Measurements from ENCODE around the gene UBE2O.

The UBE2O gene

GRCh38 chr17:76484228-76484725, 31.3 kb upstream of the UBE2O start:
- DNase-seq = no peak

- no peak for DNase-seq
These were observed 28.2 kb upstream of the UBE2O start for GRCh38 chr17:76481071-76481655.

GRCh38 chr17:76480632-76481031, 27.7 kb upstream of the UBE2O start:
- DNase-seq = no peak

GRCh38 chr17:76479515-76480060, 26.6 kb upstream of the UBE2O start:
- no peak for DNase-seq

- DNase-seq = no peak
These were observed 26.0 kb upstream of the UBE2O start for GRCh38 chr17:76478730-76479514.

GRCh38 chr17:76478097-76478496, 25.1 kb upstream of the UBE2O start:
- no peak for DNase-seq

- DNase-seq = no peak
These were observed 24.6 kb upstream of the UBE2O start for GRCh38 chr17:76477576-76477975.

GRCh38 chr17:76476736-76477135, 23.8 kb upstream of the UBE2O start:
- DNase-seq = no peak

GRCh38 chr17:76475302-76475701, 22.4 kb upstream of the UBE2O start:
- no peak for DNase-seq

- DNase-seq = no peak
These were observed 21.9 kb upstream of the UBE2O start for GRCh38 chr17:76474894-76475293.

GRCh38 chr17:76474238-76474637, 21.3 kb upstream of the UBE2O start:
- DNase-seq = no peak

GRCh38 chr17:76473541-76473985, 20.6 kb upstream of the UBE2O start:
- DNase-seq = no peak

- DNase-seq = no peak
These were observed 19.8 kb upstream of the UBE2O start for GRCh38 chr17:76472726-76473125.

GRCh38 chr17:76472258-76472645, 19.3 kb upstream of the UBE2O start:
- DNase-seq = no peak

- no peak for DNase-seq
These were observed 18.7 kb upstream of the UBE2O start for GRCh38 chr17:76471498-76472257.

- DNase-seq = no peak
These were observed 17.2 kb upstream of the UBE2O start for GRCh38 chr17:76469991-76470739.

- no peak for DNase-seq
These were observed 16.4 kb upstream of the UBE2O start for GRCh38 chr17:76469076-76469990.

GRCh38 chr17:76468634-76469010, 15.7 kb upstream of the UBE2O start:
- DNase-seq = no peak

- no peak for DNase-seq
These were observed 15.1 kb upstream of the UBE2O start for GRCh38 chr17:76467809-76468633.

GRCh38 chr17:76467366-76467765, 14.4 kb upstream of the UBE2O start, which contains the start of gene AANAT:
AANAT (plus strand) TSS chr17:76467603; CDS start chr17:76468747, 1,144 bp downstream.
- peak; percentile 72 for DNase-seq

- no peak for DNase-seq
These were observed 13.8 kb upstream of the UBE2O start for GRCh38 chr17:76466775-76467130.
